MM.1S (cell line): ENCODE measurements around the gene GPR161.

Experiments
- DNase-seq: peaks from one replicate; pipeline ENCODE4 v3.0.0-alpha.2; 2015
- H2AFZ ChIP-seq: fragments of 300-600 bp; sonication (generic); 2 replicates; pipeline ENCODE4 v1.6.0; 2016; ENCODE audit warnings: antibody characterized with exemption, low read length
- H3F3A ChIP-seq: fragments of 300-600 bp; sonication (generic); 2 replicates; pipeline ENCODE4 v1.6.1; 2016; ENCODE audit warnings: mild to moderate bottlenecking, antibody characterized with exemption, low read length, moderate library complexity, mixed read lengths; ENCODE audit not compliant: insufficient read depth
- H3K27ac ChIP-seq: fragments of 300-600 bp; sonication (generic); 2 replicates; pipeline ENCODE4 v1.5.1; 2016; ENCODE audit warnings: mild to moderate bottlenecking, low read length
- H3K27me3 ChIP-seq: fragments of 300-600 bp; sonication (generic); replicated peaks from 2 replicates; pipeline ENCODE4 v1.6.0; 2016; ENCODE audit warnings: low read length; ENCODE audit not compliant: insufficient read depth
- H3K36me3 ChIP-seq: fragments of 300-600 bp; sonication (generic); replicated peaks from 2 replicates; pipeline ENCODE4 v1.6.1; 2016; ENCODE audit warnings: mild to moderate bottlenecking, low read length, mixed read lengths; ENCODE audit not compliant: insufficient read depth
- H3K4me1 ChIP-seq: fragments of 300-600 bp; sonication (generic); 2 replicates; pipeline ENCODE4 v1.6.1; 2016; ENCODE audit warnings: low read length, mixed read lengths
- H3K4me2 ChIP-seq: fragments of 300-600 bp; sonication (generic); 2 replicates; pipeline ENCODE4 v1.6.0; 2016; ENCODE audit warnings: low read depth, low read length
- H3K4me3 ChIP-seq: fragments of 300-600 bp; sonication (generic); 2 replicates; pipeline ENCODE4 v1.5.1; 2016; ENCODE audit warnings: low read length, mixed read lengths
- H3K79me2 ChIP-seq: fragments of 300-600 bp; sonication (generic); 2 replicates; pipeline ENCODE4 v1.6.1; 2016; ENCODE audit warnings: mixed run types, low read length, mixed read lengths
- H3K9ac ChIP-seq: fragments of 300-600 bp; sonication (generic); 2 replicates; pipeline ENCODE4 v1.6.1; 2016; ENCODE audit warnings: low read length, mixed read lengths
- H3K9me2 ChIP-seq: fragments of 300-600 bp; sonication (generic); replicated peaks from 2 replicates; pipeline ENCODE4 v1.6.1; 2016; ENCODE audit warnings: mild to moderate bottlenecking, low read length, mixed read lengths; ENCODE audit not compliant: insufficient read depth
- H3K9me3 ChIP-seq: fragments of 300-600 bp; sonication (generic); replicated peaks from 2 replicates; pipeline ENCODE4 v1.6.1; 2016; ENCODE audit warnings: mild to moderate bottlenecking, low read length, mixed read lengths; ENCODE audit not compliant: insufficient read depth
- H4K20me1 ChIP-seq: fragments of 300-600 bp; sonication (generic); 2 replicates; pipeline ENCODE4 v1.6.1; 2016; ENCODE audit warnings: mild to moderate bottlenecking, low read length, moderate library complexity, mixed read lengths; ENCODE audit not compliant: insufficient read depth
- EZH2 ChIP-seq: fragments of 300-600 bp; sonication (generic); optimal IDR thresholded peaks from 2 replicates; pipeline ENCODE3; 2017; ENCODE audit warnings: low read depth, mild to moderate bottlenecking, antibody characterized with exemption, low read length, mixed read lengths
- EZH2phosphoT487 ChIP-seq: fragments of 300-600 bp; sonication (generic); IDR thresholded peaks from 2 replicates; pipeline ENCODE4 v1.6.1; 2018; ENCODE audit warnings: antibody characterized with exemption, low read length
- TF ChIP-seq, protein P1 (sequence below): fragments of 300-600 bp; sonication (generic); IDR thresholded peaks from 2 replicates; pipeline ENCODE4 v1.5.1; 2016; ENCODE audit warnings: antibody characterized with exemption, low read length, mixed read lengths

The GPR161 gene

DNA sequence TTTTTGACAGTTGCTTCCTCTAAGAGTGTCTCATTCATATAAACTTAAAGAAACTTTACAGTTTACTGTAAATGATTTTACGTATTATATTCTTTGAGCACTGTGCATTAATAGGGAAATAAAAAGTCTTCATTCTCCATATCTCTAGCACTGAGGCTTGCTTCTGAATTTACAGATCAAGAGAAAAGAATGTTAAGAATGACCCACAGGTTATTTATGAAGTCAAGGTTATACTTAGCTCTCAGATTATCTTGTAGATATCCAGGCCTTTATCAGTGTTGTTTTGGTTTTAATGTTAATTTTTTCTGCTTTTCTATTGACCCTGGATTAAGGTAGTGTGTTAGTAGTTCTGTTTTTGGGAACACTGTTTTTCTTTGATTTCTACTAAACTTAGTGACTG is 91.4 kb downstream of the GPR161 start:
- no peak overlapping the region for H3K4me2 ChIP-seq
- H3K27me3 ChIP-seq: no peaks in the 10 kb centered on the region
- H3K36me3 ChIP-seq: no peaks in the 10 kb centered on the region; the same call in 1 of the 2 replicates
- no peak overlapping the region for H3K4me3 ChIP-seq
- H3F3A ChIP-seq: no peaks in the 10 kb centered on the region
- H4K20me1 ChIP-seq: no peaks in the 10 kb centered on the region
- TF ChIP-seq, protein P1, sequence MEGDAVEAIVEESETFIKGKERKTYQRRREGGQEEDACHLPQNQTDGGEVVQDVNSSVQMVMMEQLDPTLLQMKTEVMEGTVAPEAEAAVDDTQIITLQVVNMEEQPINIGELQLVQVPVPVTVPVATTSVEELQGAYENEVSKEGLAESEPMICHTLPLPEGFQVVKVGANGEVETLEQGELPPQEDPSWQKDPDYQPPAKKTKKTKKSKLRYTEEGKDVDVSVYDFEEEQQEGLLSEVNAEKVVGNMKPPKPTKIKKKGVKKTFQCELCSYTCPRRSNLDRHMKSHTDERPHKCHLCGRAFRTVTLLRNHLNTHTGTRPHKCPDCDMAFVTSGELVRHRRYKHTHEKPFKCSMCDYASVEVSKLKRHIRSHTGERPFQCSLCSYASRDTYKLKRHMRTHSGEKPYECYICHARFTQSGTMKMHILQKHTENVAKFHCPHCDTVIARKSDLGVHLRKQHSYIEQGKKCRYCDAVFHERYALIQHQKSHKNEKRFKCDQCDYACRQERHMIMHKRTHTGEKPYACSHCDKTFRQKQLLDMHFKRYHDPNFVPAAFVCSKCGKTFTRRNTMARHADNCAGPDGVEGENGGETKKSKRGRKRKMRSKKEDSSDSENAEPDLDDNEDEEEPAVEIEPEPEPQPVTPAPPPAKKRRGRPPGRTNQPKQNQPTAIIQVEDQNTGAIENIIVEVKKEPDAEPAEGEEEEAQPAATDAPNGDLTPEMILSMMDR: no peak
- TF ChIP-seq EZH2phosphoT487 (no peak), EZH2 (no peak)
- H3K4me1 ChIP-seq: no peaks in the 10 kb centered on the region
- H3K27ac ChIP-seq: no peak overlapping the region
- no peak overlapping the region for H3K9ac ChIP-seq
- no peak for DNase-seq
- H3K79me2 ChIP-seq: no peaks in the 10 kb centered on the region
- H2AFZ ChIP-seq: no peak overlapping the region
- H3K9me3 ChIP-seq: no peaks in the 10 kb centered on the region
- H3K9me2 ChIP-seq: no peaks in the 10 kb centered on the region

DNA sequence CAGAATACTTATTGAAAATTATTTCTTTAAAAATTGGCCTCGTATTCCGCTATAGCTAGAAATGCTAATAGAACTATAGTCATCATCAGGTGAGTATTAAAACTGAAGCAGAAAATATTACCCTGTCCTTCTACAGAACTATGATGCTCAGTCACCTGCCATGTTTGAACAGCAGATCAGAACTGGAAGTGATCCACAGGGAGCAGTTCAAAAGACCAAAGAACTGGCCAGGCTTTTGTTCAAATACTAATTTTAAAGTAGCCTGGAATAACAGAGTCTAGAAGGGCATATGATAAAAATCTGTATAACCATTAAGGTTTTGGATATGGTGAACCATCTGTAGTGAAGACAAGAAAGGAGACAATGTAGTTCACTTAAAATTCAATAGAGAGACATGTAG is 94.4 kb downstream of the GPR161 start:
- no peaks in the 10 kb centered on the region for H3K27me3 ChIP-seq
- no peak for TF ChIP-seq EZH2
- no peak for TF ChIP-seq EZH2phosphoT487
- H4K20me1 ChIP-seq: no peaks in the 10 kb centered on the region
- H2AFZ ChIP-seq: no peak overlapping the region
- H3K27ac ChIP-seq: no peak overlapping the region
- no peaks in the 10 kb centered on the region for H3F3A ChIP-seq
- H3K4me3 ChIP-seq: no peak overlapping the region
- no peaks in the 10 kb centered on the region for H3K4me1 ChIP-seq
- no peaks in the 10 kb centered on the region for H3K9me2 ChIP-seq
- no peaks in the 10 kb centered on the region for H3K9me3 ChIP-seq
- no peaks in the 10 kb centered on the region for H3K79me2 ChIP-seq
- DNase-seq: no peak
- H3K36me3 ChIP-seq: no peaks in the 10 kb centered on the region; the same call in 1 of the 2 replicates
- no peak overlapping the region for H3K4me2 ChIP-seq
- H3K9ac ChIP-seq: no peak overlapping the region

DNA sequence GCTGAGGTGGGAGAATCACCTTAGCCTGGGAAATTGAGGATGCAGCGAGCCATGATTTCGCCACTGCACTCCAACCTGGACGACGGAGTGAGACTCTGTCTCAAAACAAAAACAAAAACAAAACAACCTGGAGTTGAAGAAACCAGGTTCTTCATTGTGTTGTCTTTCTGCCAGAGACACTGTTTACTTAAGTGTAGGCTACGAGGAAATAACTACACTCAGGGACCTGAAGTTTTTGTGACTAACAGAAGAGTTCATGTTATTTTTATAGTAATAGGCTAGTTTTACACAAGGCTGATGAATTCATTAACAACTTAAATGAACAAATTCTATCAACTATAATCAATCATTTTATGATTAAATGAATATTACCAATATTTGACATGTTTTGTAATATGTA is 101.4 kb downstream of the GPR161 start:
- TF ChIP-seq, protein P1: no peak
- TF ChIP-seq EZH2: no peak
- TF ChIP-seq EZH2phosphoT487: no peak
- H2AFZ ChIP-seq: no peak overlapping the region
- no peaks in the 10 kb centered on the region for H3F3A ChIP-seq
- no peaks in the 10 kb centered on the region for H3K4me1 ChIP-seq
- H3K27me3 ChIP-seq: no peaks in the 10 kb centered on the region
- no peaks in the 10 kb centered on the region for H4K20me1 ChIP-seq
- no peak overlapping the region for H3K27ac ChIP-seq
- H3K9me3 ChIP-seq: no peaks in the 10 kb centered on the region
- no peaks in the 10 kb centered on the region for H3K79me2 ChIP-seq
- no peak for DNase-seq
- no peak overlapping the region for H3K9ac ChIP-seq
- no peaks in the 10 kb centered on the region for H3K36me3 ChIP-seq
- no peak overlapping the region for H3K4me3 ChIP-seq
- H3K9me2 ChIP-seq: no peaks in the 10 kb centered on the region
- H3K4me2 ChIP-seq: no peak overlapping the region

DNA sequence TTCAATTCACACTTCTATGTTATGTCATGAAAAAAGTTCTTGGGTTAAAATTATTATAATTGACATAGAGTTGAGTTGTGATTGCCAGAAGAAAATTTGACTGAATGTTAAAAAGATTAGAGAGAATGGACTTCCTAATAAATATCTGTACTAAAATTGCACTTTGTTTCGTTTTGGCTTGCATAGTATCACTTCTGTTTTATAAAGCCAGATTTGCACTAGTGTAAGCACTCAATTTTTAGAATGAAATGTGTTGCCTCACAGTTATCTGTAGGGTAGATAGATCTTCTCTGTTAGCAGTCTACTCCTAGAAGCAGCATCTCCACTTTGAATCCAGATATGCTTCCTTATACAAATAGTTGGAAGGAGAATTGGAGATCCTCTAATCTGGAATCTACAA is 104.7 kb downstream of the GPR161 start:
- H3K4me2 ChIP-seq: no peak overlapping the region
- no peaks in the 10 kb centered on the region for H3F3A ChIP-seq
- no peaks in the 10 kb centered on the region for H3K9me2 ChIP-seq
- no peak overlapping the region for H2AFZ ChIP-seq
- H3K79me2 ChIP-seq: no peaks in the 10 kb centered on the region
- no peak overlapping the region for H3K9ac ChIP-seq
- no peak overlapping the region for H3K4me3 ChIP-seq
- no peaks in the 10 kb centered on the region for H4K20me1 ChIP-seq
- TF ChIP-seq EZH2phosphoT487 (no peak), EZH2 (no peak)
- TF ChIP-seq, protein P1: no peak
- no peaks in the 10 kb centered on the region for H3K9me3 ChIP-seq
- DNase-seq: no peak
- H3K36me3 ChIP-seq: no peaks in the 10 kb centered on the region
- H3K27ac ChIP-seq: no peak overlapping the region
- no peaks in the 10 kb centered on the region for H3K4me1 ChIP-seq
- no peaks in the 10 kb centered on the region for H3K27me3 ChIP-seq
